SK-N-MC (cell line): ENCODE measurements around the gene TMEM135.
"Not testable (repeated sequence)": the region's sequence is repeated elsewhere in the genome, so short reads cannot be mapped to it uniquely, and the experiment has no call there.

ENCODE experiments used
- DNase-seq: peaks from one replicate; pipeline ENCODE4 v3.0.0-alpha.2; 2011; ENCODE audit warnings: low read depth, low spot score
- H3K27ac ChIP-seq: fragments of 200-600 bp; sonication (generic); 2 replicates; pipeline ENCODE4 v1.5.1; 2016; ENCODE audit warnings: mixed run types
- H3K36me3 ChIP-seq: fragments of 200-600 bp; sonication (generic); 2 replicates; pipeline ENCODE4 v1.6.1; 2017; ENCODE audit warnings: antibody characterized with exemption, low read length, mixed read lengths; ENCODE audit not compliant: insufficient read depth
- H3K4me3 ChIP-seq: fragments of 200-600 bp; sonication (generic); 2 replicates; pipeline ENCODE4 v1.5.1; 2016
- H3K9ac ChIP-seq: fragments of 200-600 bp; sonication (generic); 2 replicates; pipeline ENCODE4 v1.8.0; 2017; ENCODE audit warnings: mixed run types, mixed read lengths; ENCODE audit not compliant: insufficient read length
- H3K9me3 ChIP-seq: fragments of 200-600 bp; sonication (generic); 2 replicates; pipeline ENCODE4 v1.6.1; 2017; ENCODE audit warnings: low read depth, mild to moderate bottlenecking, antibody characterized with exemption, low read length, moderate library complexity, mixed read lengths
- EZH2 ChIP-seq: fragments of 200-600 bp; sonication (generic); IDR thresholded peaks from one replicate; pipeline ENCODE4 v1.6.1; 2017; ENCODE audit warnings: antibody characterized with exemption
- FOXP2 ChIP-seq: optimal IDR thresholded peaks from 2 replicates; pipeline ENCODE3; 2011; ENCODE audit warnings: mild to moderate bottlenecking, moderate library complexity; ENCODE audit not compliant: insufficient read depth; ENCODE audit errors: extremely low read length, control extremely low read depth
- POLR2AphosphoS5 ChIP-seq: IDR thresholded peaks from 2 replicates; pipeline ENCODE4 v1.6.1; 2012; ENCODE audit warnings: mild to moderate bottlenecking, low read depth, low read length, borderline replicate concordance

TMEM135 gene

DNA sequence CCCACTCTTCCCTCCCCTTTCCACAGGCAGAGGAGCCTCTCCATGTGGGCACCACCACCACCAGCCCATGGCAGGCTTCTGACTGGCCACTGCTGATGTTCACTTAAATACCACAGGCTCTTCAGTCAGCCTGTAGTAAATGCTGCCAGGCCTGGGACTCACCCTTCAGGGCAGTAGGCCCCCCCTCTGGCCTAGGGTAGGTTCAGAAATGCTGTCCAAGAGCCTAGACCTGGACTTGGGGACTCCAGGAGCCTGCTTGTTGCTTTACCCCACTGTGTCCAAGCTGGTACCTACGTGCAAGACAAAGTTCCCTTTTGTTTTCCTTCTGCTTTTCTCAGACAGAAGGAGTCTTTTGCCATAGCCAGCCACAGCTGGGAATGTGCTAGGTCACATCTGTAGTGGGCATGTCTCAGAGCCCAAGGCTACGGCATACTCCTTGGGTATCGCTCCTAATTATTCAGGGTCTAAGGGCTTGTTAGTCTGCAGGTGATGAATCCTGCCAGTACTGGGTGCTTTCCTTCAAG is 38.6 kb downstream of the TMEM135 start:
- no peak overlapping the region for H3K27ac ChIP-seq

DNA sequence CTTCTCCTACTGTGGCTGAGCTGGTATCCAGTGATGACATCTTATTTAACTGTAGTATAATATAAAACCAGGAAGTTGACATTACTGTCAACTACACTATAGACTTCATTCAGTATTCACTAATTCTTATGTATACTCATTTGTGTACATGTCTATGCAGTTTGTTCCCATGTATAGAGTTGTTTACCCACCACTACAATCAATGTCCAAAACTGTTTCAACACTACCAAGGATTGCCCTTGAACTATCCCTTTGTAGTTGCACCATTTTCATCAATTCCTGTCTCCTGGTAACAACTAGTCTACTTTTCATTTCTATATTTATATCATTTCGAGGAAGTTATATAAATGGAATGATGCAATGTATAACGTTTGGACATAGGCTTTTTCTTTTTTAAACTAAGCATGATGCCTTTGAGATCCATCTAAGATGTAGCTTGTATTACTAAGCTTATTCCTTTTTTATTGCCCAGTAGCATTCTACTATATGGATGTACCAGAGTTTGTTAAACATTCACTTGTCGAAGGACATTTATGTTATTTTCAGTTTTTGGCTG is 39.2 kb downstream of the TMEM135 start:
- Histone ChIP-seq H3K27ac (no peak overlapping the region), H3K9me3 (no peaks in the 10 kb centered on the region; the same call in 1 of the 2 replicates), H3K36me3 (peaks cover 25% of the 10 kb centered on the region), H3K4me3 (no peak overlapping the region), H3K9ac (no peak overlapping the region)
- DNase-seq, result no peak
- TF ChIP-seq FOXP2 (no peak), POLR2AphosphoS5 (no peak), EZH2 (no peak)

More for the DNA sequence above, 38.6 kb downstream of the TMEM135 start:
- H3K4me3 ChIP-seq, result no peak overlapping the region
- peaks cover 25% of the 10 kb centered on the region for H3K36me3 ChIP-seq
- H3K9me3 ChIP-seq, result no peaks in the 10 kb centered on the region; the same call in 1 of the 2 replicates
- DNase-seq, result no peak
- TF ChIP-seq EZH2 (no peak), POLR2AphosphoS5 (no peak), FOXP2 (no peak)
- H3K9ac ChIP-seq, result no peak overlapping the region

DNA sequence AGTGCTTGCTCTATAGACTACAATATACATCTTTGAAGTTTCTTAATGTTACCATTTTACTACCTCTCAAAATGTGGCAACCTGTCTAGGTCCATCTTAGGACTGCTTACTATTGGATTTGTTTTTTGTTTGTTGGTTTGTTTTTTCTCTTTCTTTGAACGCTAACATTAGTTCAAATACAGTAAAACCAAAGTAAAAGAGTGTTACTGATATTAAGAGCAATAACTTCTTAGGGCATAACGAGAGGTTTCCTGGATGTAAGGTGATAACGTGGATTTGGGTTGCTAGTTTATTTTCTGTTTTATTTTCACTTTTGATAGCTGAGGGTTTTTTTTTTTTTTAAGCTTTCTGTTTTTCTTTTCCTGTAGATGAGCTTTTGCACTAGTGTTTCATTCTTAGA is 43.6 kb downstream of the TMEM135 start:
- H3K27ac ChIP-seq, result peak overlapping the region; percentile 7; the same call in 1 of the 2 replicates
- no peak for DNase-seq
- H3K4me3 ChIP-seq, result no peak overlapping the region

DNA sequence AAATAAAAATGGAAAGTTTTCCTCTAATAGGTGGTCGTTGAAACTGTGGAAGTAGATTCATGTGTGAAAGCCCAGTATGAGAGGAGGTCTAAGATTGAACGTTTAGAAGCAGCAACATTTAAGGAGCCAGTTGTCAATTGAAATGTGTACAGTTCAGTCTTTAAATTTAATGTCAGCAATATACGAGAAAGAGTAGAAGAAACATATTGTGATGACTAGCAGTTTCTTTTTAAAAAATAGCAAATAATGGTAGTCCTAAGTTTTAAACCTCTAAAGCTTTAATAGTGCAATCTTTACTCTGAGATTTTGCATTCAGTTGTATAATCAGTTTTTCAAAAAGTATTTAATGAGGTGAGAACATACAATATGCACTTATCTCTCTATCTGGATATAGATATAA is 44.9 kb downstream of the TMEM135 start:
- Histone ChIP-seq H3K27ac (no peak overlapping the region), H3K9me3 (no peaks in the 10 kb centered on the region; the same call in 1 of the 2 replicates), H3K9ac (peak overlapping the region; percentile 9), H3K4me3 (peak overlapping the region; percentile 20), H3K36me3 (peaks cover 6% of the 10 kb centered on the region)
- no peak for DNase-seq
- no peak for TF ChIP-seq EZH2
- TF ChIP-seq FOXP2, result no peak
- TF ChIP-seq POLR2AphosphoS5, result no peak

More for the DNA sequence above, 43.6 kb downstream of the TMEM135 start:
- no peaks in the 10 kb centered on the region; the same call in 1 of the 2 replicates for H3K9me3 ChIP-seq
- TF ChIP-seq POLR2AphosphoS5 (no peak), FOXP2 (no peak), EZH2 (no peak)
- H3K9ac ChIP-seq, result peak overlapping the region; percentile 3
- peaks cover 19% of the 10 kb centered on the region for H3K36me3 ChIP-seq

DNA sequence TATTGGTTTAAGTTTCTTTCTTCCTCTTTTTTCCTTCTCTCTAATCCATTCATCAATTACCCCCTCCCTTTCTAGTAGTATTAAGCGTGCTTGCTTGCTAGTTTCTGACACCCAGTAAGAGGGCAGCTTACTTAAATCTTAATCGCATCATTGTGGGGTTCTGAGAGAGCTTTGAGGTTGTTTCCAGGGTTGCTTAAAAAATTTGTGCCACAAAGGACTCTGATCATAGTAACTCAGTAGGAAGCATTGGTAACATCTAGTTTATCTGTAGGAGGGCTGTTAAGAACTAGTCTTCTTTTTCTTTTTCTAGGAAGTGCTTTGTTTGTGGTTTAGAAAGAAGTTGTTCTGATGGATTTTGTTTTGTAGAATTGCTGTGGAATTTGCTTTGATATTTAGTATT is 45.3 kb downstream of the TMEM135 start:
- no peak for DNase-seq
- Histone ChIP-seq H3K4me3 (no peak overlapping the region), H3K27ac (no peak overlapping the region), H3K36me3 (peaks cover 4% of the 10 kb centered on the region), H3K9me3 (no peaks in the 10 kb centered on the region; the same call in 1 of the 2 replicates), H3K9ac (no peak overlapping the region)
- TF ChIP-seq POLR2AphosphoS5 (no peak), FOXP2 (no peak), EZH2 (no peak)

DNA sequence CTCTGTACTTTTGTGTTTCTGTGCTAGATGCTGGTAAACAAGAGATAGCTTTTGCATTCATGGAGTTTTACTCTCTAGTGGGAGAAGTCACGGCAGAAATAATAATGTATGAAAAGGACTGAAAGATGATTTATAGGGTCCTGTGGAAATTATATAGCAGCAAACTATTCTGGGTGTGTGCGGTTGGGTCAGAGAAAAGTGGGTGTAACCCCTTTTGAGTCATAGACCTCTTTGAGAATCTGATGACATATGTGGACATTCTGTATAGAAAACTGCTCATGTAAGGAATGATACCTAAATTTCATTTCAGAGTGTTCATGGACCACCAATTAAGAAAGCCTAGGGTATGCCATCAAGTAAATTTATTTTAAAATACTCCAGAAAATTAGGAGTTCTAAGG is 54.4 kb downstream of the TMEM135 start:
- no peak overlapping the region for H3K4me3 ChIP-seq
- TF ChIP-seq EZH2 (no peak), POLR2AphosphoS5 (no peak)
- no peak overlapping the region for H3K27ac ChIP-seq
- no peak for DNase-seq
- peaks cover 21% of the 10 kb centered on the region for H3K36me3 ChIP-seq
- H3K9me3 ChIP-seq, result no peaks in the 10 kb centered on the region
- H3K9ac ChIP-seq, result no peak overlapping the region

DNA sequence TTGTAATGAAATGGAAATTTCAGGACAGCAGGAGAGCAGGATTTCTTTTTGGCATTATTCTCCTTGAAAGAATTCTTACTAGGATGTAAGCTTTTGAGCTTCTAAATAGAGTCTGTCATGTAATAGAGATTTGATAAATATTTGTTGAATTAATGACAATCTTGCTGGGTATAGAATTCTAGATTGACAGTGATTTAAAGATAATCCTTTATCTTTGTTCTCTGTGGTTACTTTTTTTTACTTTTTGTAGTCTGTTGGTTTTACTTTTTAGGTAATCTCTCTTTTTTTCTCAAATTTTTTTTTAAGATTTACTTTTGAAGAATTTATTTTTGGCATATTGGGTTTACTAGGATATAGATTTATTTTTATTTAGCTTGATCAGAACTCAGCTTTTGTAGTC is 54.8 kb downstream of the TMEM135 start:
- no peaks in the 10 kb centered on the region for H3K9me3 ChIP-seq
- DNase-seq, result no peak
- no peak overlapping the region for H3K9ac ChIP-seq
- peaks cover 23% of the 10 kb centered on the region for H3K36me3 ChIP-seq
- no peak for TF ChIP-seq POLR2AphosphoS5
- TF ChIP-seq EZH2, result no peak
- no peak for TF ChIP-seq FOXP2
- no peak overlapping the region for H3K4me3 ChIP-seq
- H3K27ac ChIP-seq, result no peak overlapping the region

DNA sequence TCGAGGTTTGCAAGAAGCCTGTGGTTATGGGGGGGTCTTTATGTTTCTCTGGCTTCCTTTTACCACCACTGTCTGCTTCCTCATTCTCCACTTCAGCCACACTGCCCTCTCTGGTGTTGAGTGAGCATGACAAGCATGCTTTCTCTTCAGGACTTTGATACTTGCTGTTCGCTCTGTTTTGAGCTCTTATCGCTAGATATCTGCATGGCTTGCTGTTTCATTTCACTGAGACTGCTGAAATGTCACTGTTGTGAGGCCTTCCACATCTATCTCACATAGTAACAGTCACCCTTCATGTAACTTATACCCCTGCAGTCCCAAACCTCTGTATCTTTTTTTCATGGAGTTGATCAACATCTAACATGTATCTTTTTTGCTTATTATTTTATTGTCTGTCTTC is 59.8 kb downstream of the TMEM135 start:
- no peak for TF ChIP-seq FOXP2
- no peak for TF ChIP-seq POLR2AphosphoS5
- TF ChIP-seq EZH2, result no peak

DNA sequence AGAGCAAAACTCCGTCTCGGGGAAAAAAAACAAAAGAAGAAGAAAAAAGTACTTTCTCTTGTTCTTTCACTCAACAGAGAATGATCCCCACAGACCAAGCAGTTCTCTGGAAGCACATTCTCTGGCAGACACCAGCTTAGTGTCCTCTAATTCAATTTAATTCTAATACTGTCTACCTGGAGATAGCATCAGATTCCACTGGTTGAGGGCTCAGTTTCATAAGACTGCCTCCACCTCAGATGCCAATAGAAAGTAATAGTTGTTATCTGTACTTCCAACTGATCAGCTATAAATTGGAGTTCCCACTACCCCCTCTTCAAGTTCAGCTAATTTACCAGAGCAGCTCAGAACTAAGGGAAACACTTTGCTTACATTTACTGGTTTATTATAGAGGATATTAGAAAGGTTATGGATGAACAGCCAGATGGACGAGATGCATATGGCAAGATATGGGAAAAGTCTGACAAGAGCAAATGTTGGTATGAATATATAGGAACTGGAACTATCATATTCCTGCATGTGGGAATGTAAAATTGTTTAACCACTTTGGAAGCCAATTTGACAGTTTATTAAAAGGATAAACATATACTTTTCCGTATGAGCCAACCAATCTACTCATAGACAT is 64.3 kb downstream of the TMEM135 start:
- no peak for TF ChIP-seq EZH2
- TF ChIP-seq FOXP2, result no peak
- TF ChIP-seq POLR2AphosphoS5, result no peak
- no peak for DNase-seq
- no peaks in the 10 kb centered on the region; the same call in 1 of the 2 replicates for H3K9me3 ChIP-seq
- H3K9ac ChIP-seq, result no peak overlapping the region
- H3K4me3 ChIP-seq, result no peak overlapping the region
- H3K36me3 ChIP-seq, result peaks cover 19% of the 10 kb centered on the region
- 0 out of 2 replicates have a peak overlapping the region, but pooled peaks have one; percentile 35 for H3K27ac ChIP-seq

More for the DNA sequence above, 59.8 kb downstream of the TMEM135 start:
- Histone ChIP-seq H3K9ac (no peak overlapping the region), H3K36me3 (peaks cover 22% of the 10 kb centered on the region), H3K9me3 (no peaks in the 10 kb centered on the region), H3K27ac (no peak overlapping the region), H3K4me3 (no peak overlapping the region)
- no peak for DNase-seq

DNA sequence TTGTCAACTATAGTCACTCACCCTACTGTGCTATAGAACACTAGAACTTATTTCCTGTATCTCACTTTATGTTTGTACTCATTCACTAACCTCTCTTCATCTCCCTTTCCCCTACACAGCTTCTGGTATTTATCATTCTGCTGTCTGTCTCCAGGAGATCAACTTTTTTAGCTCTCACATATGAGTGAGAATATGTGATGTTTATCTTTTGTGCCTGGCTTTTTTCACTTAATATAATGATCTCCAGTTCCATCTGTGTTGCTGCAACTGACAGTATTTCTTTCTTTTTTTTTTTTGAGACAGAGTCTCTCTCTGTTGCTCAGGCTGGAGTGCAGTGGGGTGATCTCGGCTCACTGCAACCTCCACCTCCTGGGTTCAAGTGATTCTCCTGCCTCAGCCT is 68.1 kb downstream of the TMEM135 start:
- DNase-seq, H3K27ac ChIP-seq, H3K4me3 ChIP-seq, H3K9me3 ChIP-seq, H3K9ac ChIP-seq: not testable (repeated sequence)
- 0 out of 2 replicates have a peak, but pooled peaks cover 10% of the 10 kb centered on the region for H3K36me3 ChIP-seq

DNA sequence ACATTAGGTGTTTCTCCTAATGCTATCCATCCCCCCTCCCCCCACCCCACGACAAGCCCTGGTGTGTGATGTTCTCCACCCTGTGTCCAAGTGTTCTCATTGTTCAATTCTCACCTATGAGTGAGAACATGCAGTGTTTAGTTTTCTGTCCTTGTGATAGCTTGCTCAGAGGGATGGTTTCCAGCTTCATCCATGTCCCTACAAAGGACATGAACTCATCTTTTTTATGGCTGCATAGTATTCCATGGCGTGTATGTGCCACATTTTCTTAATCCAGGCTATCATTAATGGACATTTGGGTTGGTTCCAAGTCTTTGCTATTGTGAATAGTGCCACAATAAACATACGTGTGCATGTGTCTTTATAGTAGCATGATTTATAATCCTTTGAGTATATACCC is 69.6 kb downstream of the TMEM135 start:
- H3K27ac ChIP-seq, DNase-seq, H3K9me3 ChIP-seq: not testable (repeated sequence)

More for the DNA sequence above, 69.6 kb downstream of the TMEM135 start:
- not testable (repeated sequence) for H3K4me3 ChIP-seq, H3K9ac ChIP-seq
- 0 out of 2 replicates have a peak, but pooled peaks cover 10% of the 10 kb centered on the region for H3K36me3 ChIP-seq
